ENCODE results near the gene SERPINA12.
"Not testable (repeated sequence)": the region's sequence is repeated elsewhere in the genome, so short reads cannot be mapped to it uniquely, and the experiment has no call there.

The SERPINA12 gene

GRCh38 chr14:94482132-94483070 is 26.9 kb downstream of the SERPINA12 start:
- not testable (repeated sequence) for H3K4me3 ChIP-seq (ENCODE audit: low read depth in 1 of 5, low read length in 5 of 5); H3K9ac ChIP-seq (ENCODE audit: low read length in 5 of 5); H3K36me3 ChIP-seq (ENCODE audit: control insufficient read depth in 5 of 5, insufficient read depth in 5 of 5, low read length in 5 of 5); H3K27ac ChIP-seq (ENCODE audit: low read depth, low read length)
- H3K9me3 ChIP-seq (ENCODE audit: control insufficient read depth in 5 of 5, low read length in 5 of 5) = peaks cover 10 to 27% (median 19%) of the 10 kb centered on the region in 5 donors
- H3K27me3 ChIP-seq (ENCODE audit: control insufficient read depth in 5 of 5, insufficient read depth in 4 of 5, low read length in 5 of 5) = peaks cover 4 to 11% (median 5%) of the 10 kb centered on the region in 5 donors
- peaks cover 3 to 10% (median 9%) of the 10 kb centered on the region in 5 donors for H3K4me1 ChIP-seq (ENCODE audit: control insufficient read depth in 5 of 5, insufficient read depth in 5 of 5, low read length in 5 of 5)

GRCh38 chr14:94481468-94482131 is 27.7 kb downstream of the SERPINA12 start:
- H3K9me3 ChIP-seq (ENCODE audit: control insufficient read depth in 5 of 5, low read length in 5 of 5) = peaks cover 10 to 27% (median 23%) of the 10 kb centered on the region in 5 donors
- peaks cover 3 to 9% (median 8%) of the 10 kb centered on the region in 5 donors for H3K4me1 ChIP-seq (ENCODE audit: control insufficient read depth in 5 of 5, insufficient read depth in 5 of 5, low read length in 5 of 5)
- H3K4me3 ChIP-seq (ENCODE audit: low read depth in 1 of 5, low read length in 5 of 5) = no peak overlapping the region
- no peak overlapping the region for H3K9ac ChIP-seq (ENCODE audit: low read length in 5 of 5)
- no peaks in the 10 kb centered on the region for H3K36me3 ChIP-seq (ENCODE audit: control insufficient read depth in 5 of 5, insufficient read depth in 5 of 5, low read length in 5 of 5)
- peaks cover 0 to 5% (median 2%) of the 10 kb centered on the region in 5 donors for H3K27me3 ChIP-seq (ENCODE audit: control insufficient read depth in 5 of 5, insufficient read depth in 4 of 5, low read length in 5 of 5)
- no peak overlapping the region for H3K27ac ChIP-seq (ENCODE audit: low read depth, low read length)

GRCh38 chr14:94480809-94481208 is 28.5 kb downstream of the SERPINA12 start:
- Histone ChIP-seq H3K4me1 (ENCODE audit: control insufficient read depth in 5 of 5, insufficient read depth in 5 of 5, low read length in 5 of 5) (peaks cover 0 to 1% (median under 1%) of the 10 kb centered on the region in 5 donors), H3K9ac (ENCODE audit: low read length in 5 of 5) (no peak overlapping the region), H3K36me3 (ENCODE audit: control insufficient read depth in 5 of 5, insufficient read depth in 5 of 5, low read length in 5 of 5) (no peaks in the 10 kb centered on the region), H3K4me3 (ENCODE audit: low read depth in 1 of 5, low read length in 5 of 5) (no peak overlapping the region), H3K9me3 (ENCODE audit: control insufficient read depth in 5 of 5, low read length in 5 of 5) (peaks cover 10 to 27% (median 26%) of the 10 kb centered on the region in 5 donors), H3K27me3 (ENCODE audit: control insufficient read depth in 5 of 5, insufficient read depth in 4 of 5, low read length in 5 of 5) (peaks cover 0 to 5% (median 0%) of the 10 kb centered on the region in 5 donors), H3K27ac (ENCODE audit: low read depth, low read length) (no peak overlapping the region)

GRCh38 chr14:94478420-94478819 is 30.8 kb downstream of the SERPINA12 start:
- Histone ChIP-seq H3K4me1 (ENCODE audit: control insufficient read depth in 5 of 5, insufficient read depth in 5 of 5, low read length in 5 of 5) (no peaks in the 10 kb centered on the region), H3K9ac (ENCODE audit: low read length in 5 of 5) (no peak overlapping the region), H3K36me3 (ENCODE audit: control insufficient read depth in 5 of 5, insufficient read depth in 5 of 5, low read length in 5 of 5) (no peaks in the 10 kb centered on the region), H3K9me3 (ENCODE audit: control insufficient read depth in 5 of 5, low read length in 5 of 5) (peaks cover 10 to 27% (median 26%) of the 10 kb centered on the region in 5 donors), H3K27me3 (ENCODE audit: control insufficient read depth in 5 of 5, insufficient read depth in 4 of 5, low read length in 5 of 5) (peaks cover 0 to 6% (median 3%) of the 10 kb centered on the region in 5 donors), H3K4me3 (ENCODE audit: low read depth in 1 of 5, low read length in 5 of 5) (peak overlapping the region in 2 of 5 donors; percentile 4 to 13), H3K27ac (ENCODE audit: low read depth, low read length) (no peak overlapping the region)

GRCh38 chr14:94476023-94476422 is 33.2 kb downstream of the SERPINA12 start, which contains the start of gene SERPINA9:
TSS of gene SERPINA9 (minus strand) at chr14:94476197. CDS start at chr14:94469840, 6,357 bp downstream.
- no peak within 1 kb of the TSS for H3K9ac ChIP-seq (ENCODE audit: low read length in 5 of 5)
- no peaks in the 10 kb centered on the region for H3K36me3 ChIP-seq (ENCODE audit: control insufficient read depth in 5 of 5, insufficient read depth in 5 of 5, low read length in 5 of 5)
- no peak within 1 kb of the TSS for H3K27ac ChIP-seq (ENCODE audit: low read depth, low read length)
- H3K4me3 ChIP-seq (ENCODE audit: low read depth in 1 of 5, low read length in 5 of 5) = no peak within 1 kb of the TSS
- H3K27me3 ChIP-seq (ENCODE audit: control insufficient read depth in 5 of 5, insufficient read depth in 4 of 5, low read length in 5 of 5) = peaks cover 0 to 11% (median 3%) of the 10 kb centered on the region in 5 donors
- H3K4me1 ChIP-seq (ENCODE audit: control insufficient read depth in 5 of 5, insufficient read depth in 5 of 5, low read length in 5 of 5) = no peaks in the 10 kb centered on the region
- peaks cover 10 to 27% (median 26%) of the 10 kb centered on the region in 5 donors for H3K9me3 ChIP-seq (ENCODE audit: control insufficient read depth in 5 of 5, low read length in 5 of 5)

GRCh38 chr14:94474581-94475031 is 34.7 kb downstream of the SERPINA12 start:
- no peak overlapping the region for H3K4me3 ChIP-seq (ENCODE audit: low read depth in 1 of 5, low read length in 5 of 5)
- peaks cover 0 to 11% (median 3%) of the 10 kb centered on the region in 5 donors for H3K27me3 ChIP-seq (ENCODE audit: control insufficient read depth in 5 of 5, insufficient read depth in 4 of 5, low read length in 5 of 5)
- H3K27ac ChIP-seq (ENCODE audit: low read depth, low read length) = no peak overlapping the region
- peaks cover 10 to 24% (median 21%) of the 10 kb centered on the region in 5 donors for H3K9me3 ChIP-seq (ENCODE audit: control insufficient read depth in 5 of 5, low read length in 5 of 5)
- no peaks in the 10 kb centered on the region for H3K4me1 ChIP-seq (ENCODE audit: control insufficient read depth in 5 of 5, insufficient read depth in 5 of 5, low read length in 5 of 5)
- no peaks in the 10 kb centered on the region for H3K36me3 ChIP-seq (ENCODE audit: control insufficient read depth in 5 of 5, insufficient read depth in 5 of 5, low read length in 5 of 5)
- H3K9ac ChIP-seq (ENCODE audit: low read length in 5 of 5) = no peak overlapping the region

- Histone ChIP-seq H3K4me3 (ENCODE audit: low read depth in 1 of 5, low read length in 5 of 5) (no peak overlapping the region), H3K9ac (ENCODE audit: low read length in 5 of 5) (no peak overlapping the region), H3K27me3 (ENCODE audit: control insufficient read depth in 5 of 5, insufficient read depth in 4 of 5, low read length in 5 of 5) (peaks cover 0 to 14% (median 3%) of the 10 kb centered on the region in 5 donors), H3K9me3 (ENCODE audit: control insufficient read depth in 5 of 5, low read length in 5 of 5) (peaks cover 8 to 17% (median 15%) of the 10 kb centered on the region in 5 donors), H3K27ac (ENCODE audit: low read depth, low read length) (no peak overlapping the region), H3K36me3 (ENCODE audit: control insufficient read depth in 5 of 5, insufficient read depth in 5 of 5, low read length in 5 of 5) (no peaks in the 10 kb centered on the region), H3K4me1 (ENCODE audit: control insufficient read depth in 5 of 5, insufficient read depth in 5 of 5, low read length in 5 of 5) (no peaks in the 10 kb centered on the region)
Measured at GRCh38 chr14:94473666-94474410, 35.4 kb downstream of the SERPINA12 start.

GRCh38 chr14:94472842-94473241 is 36.4 kb downstream of the SERPINA12 start:
- Histone ChIP-seq H3K27me3 (ENCODE audit: control insufficient read depth in 5 of 5, insufficient read depth in 4 of 5, low read length in 5 of 5) (peaks cover 0 to 14% (median 5%) of the 10 kb centered on the region in 5 donors), H3K9me3 (ENCODE audit: control insufficient read depth in 5 of 5, low read length in 5 of 5) (peaks cover under 1 to 10% (median 7%) of the 10 kb centered on the region in 5 donors), H3K4me1 (ENCODE audit: control insufficient read depth in 5 of 5, insufficient read depth in 5 of 5, low read length in 5 of 5) (no peaks in the 10 kb centered on the region), H3K36me3 (ENCODE audit: control insufficient read depth in 5 of 5, insufficient read depth in 5 of 5, low read length in 5 of 5) (no peaks in the 10 kb centered on the region), H3K27ac (ENCODE audit: low read depth, low read length) (no peak overlapping the region), H3K4me3 (ENCODE audit: low read depth in 1 of 5, low read length in 5 of 5) (no peak overlapping the region), H3K9ac (ENCODE audit: low read length in 5 of 5) (no peak overlapping the region)

GRCh38 chr14:94471045-94471444 is 38.2 kb downstream of the SERPINA12 start:
- H3K27me3 ChIP-seq (ENCODE audit: control insufficient read depth in 5 of 5, insufficient read depth in 4 of 5, low read length in 5 of 5) = peaks cover 0 to 14% (median 6%) of the 10 kb centered on the region in 5 donors
- no peak overlapping the region for H3K27ac ChIP-seq (ENCODE audit: low read depth, low read length)
- H3K36me3 ChIP-seq (ENCODE audit: control insufficient read depth in 5 of 5, insufficient read depth in 5 of 5, low read length in 5 of 5) = no peaks in the 10 kb centered on the region
- H3K9ac ChIP-seq (ENCODE audit: low read length in 5 of 5) = no peak overlapping the region
- peaks cover 0 to 5% (median 2%) of the 10 kb centered on the region in 5 donors for H3K9me3 ChIP-seq (ENCODE audit: control insufficient read depth in 5 of 5, low read length in 5 of 5)
- H3K4me3 ChIP-seq (ENCODE audit: low read depth in 1 of 5, low read length in 5 of 5) = no peak overlapping the region
- no peaks in the 10 kb centered on the region for H3K4me1 ChIP-seq (ENCODE audit: control insufficient read depth in 5 of 5, insufficient read depth in 5 of 5, low read length in 5 of 5)
